Endothelial cell (in vitro differentiated cells): ENCODE results near the gene LSAMP. TPM values are rescaled to one million over a fixed set of nuclear protein-coding genes. Genes with fewer than 3 reads are reported as not detected.

Experiments used
- DNase-seq: peaks from one replicate; pipeline ENCODE4 v3.0.0; 2021; ENCODE audit warnings: low spot score
- H3K27ac Mint-ChIP-seq: one replicate; pipeline ENCODE4 v1.8.0; 2021; ENCODE audit warnings: mixed read lengths, inconsistent platforms; ENCODE audit not compliant: unreplicated experiment
- H3K27me3 Mint-ChIP-seq: one replicate; pipeline ENCODE4 v1.8.0; 2021; ENCODE audit warnings: mild to moderate bottlenecking, moderate library complexity, mixed read lengths, inconsistent platforms; ENCODE audit not compliant: unreplicated experiment
- H3K36me3 Mint-ChIP-seq: one replicate; pipeline ENCODE4 v1.8.0; 2021; ENCODE audit warnings: mild to moderate bottlenecking, low read depth, mixed read lengths, inconsistent platforms; ENCODE audit not compliant: unreplicated experiment
- H3K4me1 Mint-ChIP-seq: one replicate; pipeline ENCODE4 v1.8.0; 2021; ENCODE audit warnings: mild to moderate bottlenecking, mixed read lengths, inconsistent platforms; ENCODE audit not compliant: unreplicated experiment
- H3K4me3 Mint-ChIP-seq: one replicate; pipeline ENCODE4 v1.8.0; 2021; ENCODE audit warnings: mild to moderate bottlenecking, mixed read lengths, inconsistent platforms; ENCODE audit not compliant: unreplicated experiment
- H3K9me3 Mint-ChIP-seq: one replicate; pipeline ENCODE4 v1.8.0; 2021; ENCODE audit warnings: mixed read lengths, inconsistent platforms; ENCODE audit not compliant: unreplicated experiment
- CTCF ChIP-seq: fragments of 200-600 bp; sonication (generic); IDR thresholded peaks from one replicate; pipeline ENCODE4 v1.5.0; 2021; ENCODE audit warnings: antibody characterized with exemption; ENCODE audit not compliant: unreplicated experiment
- total RNA-seq: library from RNA; stranded (reverse); fragmentation: NEBNext Ultra II Directional; extraction: Animal tissue kit (Norgen Biotek cat#: 25700); gene quantifications from one replicate; pipeline ENCODE4 v1.2.1, GENCODE V29; 2021; ENCODE audit not compliant: unreplicated experiment

LSAMP gene
- total RNA-seq, 1 donor from 2014 or later, result 6.1 TPM

GRCh38 chr3:116265320-116265695 is 180.0 kb downstream of the LSAMP start:
- Mint-ChIP-seq H3K27me3 (peaks cover 2% of the 10 kb centered on the region), H3K36me3 (no peaks in the 10 kb centered on the region)

DNA sequence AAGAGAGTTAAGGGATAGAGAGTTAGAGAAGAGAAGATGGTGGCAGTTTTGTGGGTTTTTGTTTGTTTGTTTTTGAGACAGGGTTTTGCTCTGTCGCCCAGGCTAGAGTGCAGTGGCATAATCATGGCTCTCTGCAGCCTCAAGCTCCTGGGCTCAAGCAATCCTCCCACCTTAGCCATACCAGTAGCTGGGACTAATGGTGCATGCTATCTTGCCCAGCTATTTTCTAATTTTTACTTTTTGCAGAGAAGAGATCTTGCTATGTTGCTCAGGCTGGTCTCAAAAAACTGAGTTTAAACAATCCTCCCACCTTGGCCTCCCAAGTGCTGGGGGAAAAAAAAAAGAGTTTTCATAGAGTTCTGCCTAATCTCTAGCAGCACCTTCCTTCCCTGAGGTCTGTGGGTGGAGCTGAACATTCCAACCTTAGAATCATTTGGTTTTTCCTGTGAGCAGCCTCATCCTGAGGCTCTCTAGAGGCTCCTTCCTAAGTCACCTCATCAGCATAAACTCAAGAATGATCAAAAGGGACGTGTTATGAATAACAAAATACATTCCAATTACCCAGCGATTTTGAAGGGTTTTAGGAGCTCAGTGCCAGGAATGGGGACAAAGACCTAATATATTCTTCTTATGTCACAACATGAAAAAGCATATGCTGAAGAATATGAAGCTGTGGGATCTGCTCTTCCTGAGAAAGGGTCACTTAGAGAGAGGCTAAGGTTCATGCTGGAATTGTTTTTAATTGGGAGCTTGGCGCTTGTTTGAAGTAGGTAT is 180.6 kb downstream of the LSAMP start:
- Mint-ChIP-seq H3K27ac (no peak overlapping the region), H3K36me3 (no peaks in the 10 kb centered on the region), H3K9me3 (no peaks in the 10 kb centered on the region), H3K27me3 (peaks cover 2% of the 10 kb centered on the region), H3K4me1 (peaks cover 17% of the 10 kb centered on the region), H3K4me3 (no peak overlapping the region)
- no peak for TF ChIP-seq CTCF
- no peak for DNase-seq

More at GRCh38 chr3:116265320-116265695, 180.0 kb downstream of the LSAMP start:
- no peak overlapping the region for H3K27ac Mint-ChIP-seq
- H3K4me1 Mint-ChIP-seq, result peaks cover 23% of the 10 kb centered on the region
- DNase-seq, result no peak
- H3K9me3 Mint-ChIP-seq, result no peaks in the 10 kb centered on the region
- H3K4me3 Mint-ChIP-seq, result no peak overlapping the region
- no peak for TF ChIP-seq CTCF

GRCh38 chr3:116263842-116264545 is 181.3 kb downstream of the LSAMP start:
- no peak for TF ChIP-seq CTCF
- DNase-seq, result no peak
- Mint-ChIP-seq H3K27ac (no peak overlapping the region), H3K36me3 (no peaks in the 10 kb centered on the region), H3K27me3 (peaks cover 2% of the 10 kb centered on the region), H3K4me1 (peaks cover 17% of the 10 kb centered on the region), H3K9me3 (no peaks in the 10 kb centered on the region), H3K4me3 (no peak overlapping the region)

DNA sequence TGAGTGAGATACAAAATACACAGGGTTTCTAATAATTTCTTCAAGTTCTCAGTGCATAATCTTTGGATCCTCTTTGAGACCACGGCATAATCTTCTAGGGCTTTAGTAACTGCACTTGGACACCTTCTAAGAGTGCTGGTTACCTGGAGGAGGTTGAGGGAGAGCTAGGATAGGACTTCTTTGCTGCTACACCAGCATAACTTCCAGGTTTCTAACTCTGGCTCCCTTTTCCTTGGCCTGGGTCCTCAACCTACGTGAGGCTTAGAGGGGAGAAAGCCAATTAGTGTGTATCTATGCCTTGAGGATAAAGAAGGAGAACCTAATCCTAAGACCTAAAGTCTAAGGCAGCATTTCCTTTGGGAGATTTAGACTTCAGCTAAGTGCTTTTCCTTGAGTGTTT is 184.8 kb downstream of the LSAMP start:
- H3K9me3 Mint-ChIP-seq, result no peaks in the 10 kb centered on the region
- no peak overlapping the region for H3K27ac Mint-ChIP-seq
- no peaks in the 10 kb centered on the region for H3K4me1 Mint-ChIP-seq
- no peak for DNase-seq
- TF ChIP-seq CTCF, result no peak
- no peaks in the 10 kb centered on the region for H3K36me3 Mint-ChIP-seq
- no peak overlapping the region for H3K4me3 Mint-ChIP-seq
- no peaks in the 10 kb centered on the region for H3K27me3 Mint-ChIP-seq

DNA sequence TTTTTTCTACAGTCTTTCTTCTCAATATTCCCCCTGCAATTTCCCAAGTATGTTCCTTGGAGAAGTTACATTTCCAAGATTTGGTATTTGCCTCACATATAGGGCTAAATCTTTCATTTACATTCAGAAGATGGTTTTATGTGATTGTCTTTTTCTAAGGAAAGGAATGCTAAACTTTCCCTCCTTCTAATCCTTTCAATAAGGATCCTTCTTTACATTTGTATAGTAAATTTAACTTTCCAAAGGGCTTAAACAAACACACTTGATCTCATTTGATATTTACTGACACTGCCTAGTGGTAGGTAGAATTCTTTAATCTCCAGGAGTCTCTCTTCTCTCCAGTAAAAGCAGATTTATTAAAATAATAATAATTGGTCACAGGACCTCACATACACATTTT is 185.3 kb downstream of the LSAMP start:
- Mint-ChIP-seq H3K27ac (no peak overlapping the region), H3K4me1 (no peaks in the 10 kb centered on the region), H3K36me3 (no peaks in the 10 kb centered on the region), H3K27me3 (no peaks in the 10 kb centered on the region), H3K4me3 (no peak overlapping the region), H3K9me3 (no peaks in the 10 kb centered on the region)
- DNase-seq, result no peak
- TF ChIP-seq CTCF, result no peak
